SK-N-SH treated with all-trans-retinoic acid at 6 μM for 48 hours (cell line): ENCODE measurements around the gene MAP7.
"Not testable (repeated sequence)": the region's sequence is repeated elsewhere in the genome, so short reads cannot be mapped to it uniquely, and the experiment has no call there.

Source experiments
- ARNTL ChIP-seq: fragments of 450-650 bp; formaldehyde crosslinking; IDR thresholded peaks from 2 replicates; pipeline ENCODE4 v1.5.0; 2020; ENCODE audit warnings: low read depth, mild to moderate bottlenecking, moderate library complexity, borderline replicate concordance
- ISL1 ChIP-seq: fragments of 250-450 bp; sonication (Bioruptor Pico); IDR thresholded peaks from 2 replicates; pipeline ENCODE4 v2.1.2; 2022; ENCODE audit warnings: mild to moderate bottlenecking, moderate library complexity
- PATZ1 ChIP-seq: fragments of 250-450 bp; sonication (Bioruptor Pico); IDR thresholded peaks from 2 replicates; pipeline ENCODE4 v1.8.0; 2020; ENCODE audit warnings: mild to moderate bottlenecking, moderate library complexity, borderline replicate concordance
- POU6F1 ChIP-seq: fragments of 250-450 bp; sonication (Bioruptor Pico); IDR thresholded peaks from 2 replicates; pipeline ENCODE4 v1.8.0; 2021; ENCODE audit warnings: low read depth, mild to moderate bottlenecking, moderate library complexity, borderline replicate concordance
- RARB ChIP-seq: fragments of 250-450 bp; sonication (Bioruptor Pico); IDR thresholded peaks from 2 replicates; pipeline ENCODE4 v1.8.0; 2021; ENCODE audit warnings: mild to moderate bottlenecking, moderate library complexity
- TCF4 ChIP-seq: fragments of 250-450 bp; sonication (Bioruptor Pico); IDR thresholded peaks from 2 replicates; pipeline ENCODE4 v1.8.0; 2021; ENCODE audit warnings: mild to moderate bottlenecking, moderate library complexity, borderline replicate concordance
- TSHZ2 ChIP-seq: fragments of 250-450 bp; sonication (Bioruptor Pico); IDR thresholded peaks from 2 replicates; pipeline ENCODE4 v1.5.0; 2020; ENCODE audit warnings: mild to moderate bottlenecking, moderate library complexity
- ZC3H10 ChIP-seq: fragments of 250-450 bp; sonication (Bioruptor Pico); IDR thresholded peaks from 2 replicates; pipeline ENCODE4 v1.5.1; 2021; ENCODE audit warnings: mild to moderate bottlenecking, moderate library complexity
- ZFP3 ChIP-seq: fragments of 250-450 bp; sonication (Bioruptor Pico); IDR thresholded peaks from 2 replicates; pipeline ENCODE4 v1.5.0; 2020; ENCODE audit warnings: mild to moderate bottlenecking, moderate library complexity
- ZFP30 ChIP-seq: fragments of 450-650 bp; formaldehyde crosslinking; IDR thresholded peaks from 2 replicates; pipeline ENCODE4 v1.5.0; 2022; ENCODE audit warnings: mild to moderate bottlenecking, moderate library complexity

- TF ChIP-seq ZC3H10; PATZ1 (CRISPR knock-in tag); TSHZ2 (CRISPR knock-in tag); ZFP30; ARNTL; POU6F1 (CRISPR knock-in tag); TCF4 (CRISPR knock-in tag); ZFP3; RARB (CRISPR knock-in tag); ISL1 (CRISPR knock-in tag): not testable (repeated sequence)
These were observed 35.3 kb upstream of the MAP7 start for GRCh38 chr6:136585523-136585922.
